T-helper 22 cell (primary cell): ENCODE data around the gene SORL1.

Experiments used
- DNase-seq: peaks from one replicate; pipeline ENCODE4 v3.0.0-alpha.2; 2020; ENCODE audit warnings: low read depth

Gene SORL1

DNA sequence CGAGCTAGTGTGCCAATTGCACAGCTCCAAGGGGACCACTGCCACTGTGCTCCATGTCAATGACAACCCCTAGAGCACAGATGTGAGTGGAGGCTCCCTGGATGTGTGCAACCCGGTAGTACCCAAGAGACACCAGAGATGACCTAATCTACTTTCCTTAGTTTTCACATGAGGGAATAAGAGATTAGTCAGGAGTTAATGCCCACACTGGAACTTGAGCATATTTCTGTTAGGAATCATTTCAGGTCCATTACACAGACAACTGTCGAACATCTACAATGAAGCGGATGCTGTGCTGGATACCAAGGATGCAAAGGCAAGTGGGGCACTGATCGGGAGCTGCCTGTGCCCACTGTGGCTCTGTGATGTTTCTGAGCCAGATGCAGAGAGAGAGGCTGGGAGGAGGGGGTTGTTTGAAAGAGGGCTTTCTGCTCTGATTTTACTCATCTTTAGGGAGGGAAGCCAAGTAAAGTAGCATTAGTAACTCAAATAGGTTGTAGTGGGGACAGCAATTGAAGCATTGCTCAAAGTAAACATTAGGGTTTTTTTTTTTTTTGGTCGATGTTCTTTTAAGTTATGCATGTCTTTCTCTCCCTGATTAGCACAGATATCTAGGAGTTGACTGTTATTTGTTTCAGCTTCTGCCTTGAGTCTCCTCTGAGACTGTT lies 83.1 kb downstream of the SORL1 start:
- DNase-seq: no peak

DNA sequence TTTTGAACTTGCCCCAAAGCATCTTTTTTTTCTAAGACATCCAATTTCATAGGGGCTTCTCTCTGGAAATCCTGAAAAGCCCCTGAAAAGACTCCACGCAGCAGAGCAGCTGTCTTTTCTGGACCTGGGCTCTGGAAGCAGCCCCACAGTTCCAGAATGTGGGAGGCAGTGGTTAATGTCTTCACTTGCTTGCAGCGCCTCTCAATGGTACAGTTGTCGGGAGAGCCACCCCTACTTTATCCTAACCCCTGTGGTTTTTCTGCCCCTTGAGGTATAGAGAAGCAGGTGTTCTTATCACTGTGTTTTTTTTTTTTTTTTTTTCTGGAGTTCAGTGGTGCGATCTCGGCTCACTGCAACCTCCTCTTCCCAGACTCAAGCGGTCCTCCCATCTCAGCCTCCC lies 84.0 kb downstream of the SORL1 start:
- no peak for DNase-seq

DNA sequence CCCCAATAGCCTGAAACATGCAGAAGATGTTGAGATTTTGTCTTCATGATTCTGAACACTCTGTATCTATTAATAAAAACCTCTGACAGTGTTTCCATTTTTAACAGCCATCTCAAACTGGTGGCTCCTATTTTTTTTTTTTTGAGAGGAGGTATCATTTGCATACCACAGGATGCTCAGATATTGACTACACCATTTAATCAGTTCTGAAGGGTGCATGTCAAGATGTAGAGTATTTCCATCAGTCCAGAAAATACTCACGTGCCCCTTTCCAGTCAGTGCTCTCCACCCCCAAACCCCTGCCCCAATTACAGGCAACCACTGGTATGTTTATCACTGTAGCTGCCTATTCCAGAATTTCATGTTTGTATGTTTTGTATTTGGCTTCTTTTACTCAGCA lies 85.9 kb downstream of the SORL1 start:
- DNase-seq: no peak

DNA sequence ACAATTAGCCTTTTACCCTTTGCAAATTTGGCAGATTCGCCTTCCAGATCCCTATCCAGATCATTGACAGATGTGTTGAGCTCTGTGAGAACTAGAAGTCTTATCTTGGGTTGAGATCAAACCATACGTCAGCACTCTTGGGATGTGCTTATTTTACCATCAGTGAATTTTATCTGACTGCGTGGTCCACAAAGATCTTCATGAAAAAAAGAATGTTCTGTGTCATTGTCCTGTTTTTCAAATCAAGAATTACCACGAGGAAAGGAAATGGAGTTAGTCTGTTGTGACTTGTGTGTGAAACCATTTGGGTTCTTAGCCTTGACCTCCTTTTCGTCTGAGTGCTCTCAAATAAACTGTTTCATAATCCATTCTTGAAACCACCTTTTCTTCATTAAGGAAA lies 86.9 kb downstream of the SORL1 start:
- DNase-seq: no peak

DNA sequence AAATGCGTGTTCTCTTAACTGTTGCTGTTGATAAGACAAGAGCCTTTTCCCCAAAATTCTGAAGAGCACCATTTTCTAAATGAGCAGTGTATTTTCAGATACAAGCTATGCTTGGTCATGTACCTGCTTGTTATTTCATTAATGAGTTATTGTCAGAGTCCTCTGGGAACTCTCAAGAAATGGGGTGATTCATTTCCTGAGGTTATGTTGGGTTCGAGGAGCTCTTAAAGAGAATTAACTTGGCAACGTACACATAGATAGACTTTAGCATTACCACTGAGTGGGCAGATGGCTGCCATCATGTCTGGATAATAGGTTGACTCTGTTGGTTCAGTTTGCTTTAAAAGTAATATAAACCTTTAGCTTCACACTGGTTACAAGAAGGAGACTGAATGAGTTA lies 88.5 kb downstream of the SORL1 start:
- DNase-seq: no peak

DNA sequence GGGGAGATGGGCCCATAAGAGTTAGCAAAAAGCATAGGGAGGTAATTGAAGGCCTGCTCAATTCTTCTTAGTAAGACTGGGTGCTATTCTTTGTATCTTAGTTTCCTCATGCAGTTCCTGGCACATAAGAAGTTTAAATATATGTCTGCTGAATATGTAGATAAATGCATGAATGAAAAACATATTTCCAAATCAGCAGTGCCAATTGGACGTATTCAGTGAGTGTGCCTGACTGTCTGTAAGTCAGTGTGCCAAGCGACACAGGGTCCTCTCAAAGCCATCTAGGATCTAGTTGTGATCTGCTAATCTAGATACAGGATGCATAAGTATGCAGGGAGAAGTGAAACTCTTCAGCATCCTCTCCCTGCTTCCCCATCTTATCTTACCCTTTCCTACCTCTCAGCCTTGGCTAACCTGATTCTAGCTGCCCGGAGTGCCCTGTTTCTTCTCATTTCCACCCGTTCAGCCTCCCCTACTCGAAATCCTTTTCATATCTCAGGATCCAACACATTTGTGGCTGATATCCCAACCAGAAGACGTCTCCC lies 91.8 kb downstream of the SORL1 start:
- no peak for DNase-seq

DNA sequence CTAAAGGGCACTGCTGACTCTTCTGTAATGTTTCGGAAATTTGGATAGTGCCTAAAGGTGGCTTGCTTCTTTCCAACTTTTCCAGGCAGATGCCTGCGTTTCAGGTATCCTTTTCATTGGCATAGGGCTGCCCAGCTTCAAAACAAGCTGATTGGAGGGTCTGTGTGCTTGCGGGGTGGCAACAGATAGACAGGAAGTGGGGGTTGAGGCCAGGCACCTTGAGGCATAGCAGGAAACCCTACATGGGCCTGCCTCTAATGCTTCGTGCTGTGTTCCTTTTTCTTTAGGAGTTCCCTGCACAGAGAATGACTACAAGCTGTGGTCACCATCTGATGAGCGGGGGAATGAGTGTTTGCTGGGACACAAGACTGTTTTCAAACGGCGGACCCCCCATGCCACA lies 92.8 kb downstream of the SORL1 start:
- DNase-seq: no peak

DNA sequence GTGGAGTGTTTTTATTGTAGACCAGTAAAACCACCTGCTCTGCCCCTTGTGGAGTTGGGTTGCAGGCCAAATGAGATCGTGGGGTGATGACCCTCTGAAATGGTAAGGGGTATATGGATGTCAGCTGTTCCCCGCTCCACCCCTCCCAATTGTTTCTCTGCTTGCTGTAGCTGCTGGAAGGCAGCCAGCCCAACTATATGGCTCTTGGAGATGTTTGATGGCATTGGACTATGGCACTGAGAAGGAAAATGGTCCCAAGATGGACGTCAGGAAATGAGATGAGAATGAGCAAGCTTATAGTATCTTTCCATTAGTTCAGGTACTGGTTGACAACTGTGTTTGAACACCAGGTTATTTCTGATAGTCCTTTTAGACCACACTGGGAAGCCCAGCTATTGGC lies 95.5 kb downstream of the SORL1 start:
- no peak for DNase-seq

DNA sequence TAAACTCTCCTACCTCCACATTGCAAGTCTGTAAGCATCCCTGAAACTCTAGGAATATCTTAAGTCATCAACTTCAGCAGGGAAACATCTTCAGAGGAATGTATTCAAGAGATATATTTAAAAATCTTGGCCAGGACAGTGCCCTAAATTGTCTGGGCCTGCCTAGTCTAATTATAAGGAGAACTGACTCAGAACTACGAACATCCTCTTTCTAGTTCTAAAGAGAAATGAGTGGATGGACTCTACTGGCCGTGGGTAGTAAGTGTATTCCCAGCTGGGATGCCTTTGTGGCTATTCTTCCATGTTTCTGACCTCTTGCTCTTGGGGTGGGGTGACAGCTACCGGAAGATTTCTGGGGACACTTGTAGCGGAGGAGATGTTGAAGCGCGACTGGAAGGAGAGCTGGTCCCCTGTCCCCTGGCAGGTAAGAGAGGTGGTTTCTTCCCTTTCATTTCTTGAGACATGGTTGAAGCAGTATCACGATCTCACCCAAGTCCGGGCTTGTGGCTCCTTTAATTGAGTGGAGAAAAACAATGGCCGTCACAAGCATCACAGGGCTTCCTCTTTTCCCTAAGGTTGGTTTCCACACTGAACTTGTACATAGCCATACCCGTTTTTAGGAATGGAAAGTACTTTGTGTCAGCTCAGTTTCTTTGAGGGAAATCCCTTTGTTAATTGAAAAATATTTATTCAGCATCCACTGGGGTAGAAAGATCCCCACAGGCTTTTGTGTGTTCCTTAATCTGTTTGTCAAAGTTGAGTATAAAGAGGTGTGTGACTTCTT lies 98.3 kb downstream of the SORL1 start:
- DNase-seq: no peak

DNA sequence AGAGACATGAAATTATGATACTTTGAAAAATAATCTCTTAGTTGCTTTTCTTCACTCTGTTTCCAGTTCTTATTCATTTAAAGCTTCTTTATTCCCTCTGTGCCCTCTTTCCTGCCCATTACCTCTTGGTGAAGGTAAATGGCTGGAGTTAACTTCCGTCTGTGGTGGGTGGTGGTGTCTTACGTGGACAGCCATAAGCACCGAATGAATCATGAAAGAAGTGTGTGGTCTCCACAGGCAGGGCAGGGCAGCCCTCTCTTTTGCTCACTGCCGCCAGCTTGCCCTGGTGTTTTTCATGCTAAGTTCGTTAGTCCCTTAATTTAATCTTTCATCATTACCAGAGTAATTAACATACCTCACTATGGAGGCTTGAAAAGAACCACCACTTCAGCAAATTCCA lies 99.3 kb downstream of the SORL1 start:
- no peak for DNase-seq

DNA sequence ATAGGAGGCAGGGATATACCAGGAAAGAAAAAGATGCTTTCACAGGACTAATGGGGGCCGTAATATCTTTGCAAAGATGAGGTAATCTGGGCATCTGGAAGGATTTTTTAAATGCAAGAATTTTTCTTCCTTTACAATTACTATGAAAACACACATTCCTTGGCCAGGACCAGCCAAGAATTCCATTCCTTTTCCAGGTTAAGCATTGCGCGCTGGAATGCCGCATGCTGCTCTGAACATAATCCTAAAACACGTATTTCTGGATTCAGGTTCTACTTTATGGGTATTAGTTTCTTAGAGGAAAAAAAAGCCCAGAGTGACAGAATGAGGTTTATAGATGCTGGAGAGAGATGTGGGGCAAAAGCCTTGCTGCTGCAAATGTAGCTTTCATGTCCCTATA lies 100.0 kb downstream of the SORL1 start:
- no peak for DNase-seq

DNA sequence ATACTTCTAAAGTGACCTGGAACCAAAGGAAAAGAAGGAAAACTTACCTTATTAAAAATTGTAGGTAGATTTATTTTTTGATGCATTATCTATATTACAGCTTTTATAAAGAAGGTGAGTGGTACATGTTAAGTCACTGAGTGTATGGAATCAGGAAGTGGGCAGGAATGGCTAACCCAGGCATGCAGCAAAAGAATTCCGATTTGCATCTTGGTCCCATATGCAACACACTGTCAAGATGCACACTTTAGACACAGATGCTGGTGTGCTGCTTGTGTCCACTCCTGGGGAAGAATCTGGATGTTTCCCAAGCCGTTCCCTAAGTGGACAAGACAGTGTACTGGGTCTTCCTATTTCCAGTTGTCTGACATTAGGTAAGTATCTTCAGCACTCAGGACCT lies 100.5 kb downstream of the SORL1 start:
- no peak for DNase-seq

DNA sequence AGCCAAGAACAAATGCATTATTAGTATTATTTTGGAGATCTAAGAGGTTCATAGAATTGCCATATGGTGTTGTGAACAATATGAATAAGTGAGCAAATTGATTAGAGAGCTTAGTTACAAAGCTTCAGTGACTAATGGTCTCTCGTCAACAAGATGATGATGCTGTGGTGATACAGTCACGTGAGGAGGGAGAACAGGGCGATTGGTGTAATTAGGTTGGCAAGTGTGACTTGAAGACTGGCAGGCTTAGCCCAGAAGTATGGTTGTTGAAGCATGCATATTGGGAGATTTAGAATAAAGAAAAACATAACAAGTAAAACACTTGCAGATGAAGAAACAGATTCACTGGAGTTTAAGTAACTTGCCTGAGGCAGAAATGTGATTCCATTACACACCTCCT lies 101.3 kb downstream of the SORL1 start:
- DNase-seq: no peak

DNA sequence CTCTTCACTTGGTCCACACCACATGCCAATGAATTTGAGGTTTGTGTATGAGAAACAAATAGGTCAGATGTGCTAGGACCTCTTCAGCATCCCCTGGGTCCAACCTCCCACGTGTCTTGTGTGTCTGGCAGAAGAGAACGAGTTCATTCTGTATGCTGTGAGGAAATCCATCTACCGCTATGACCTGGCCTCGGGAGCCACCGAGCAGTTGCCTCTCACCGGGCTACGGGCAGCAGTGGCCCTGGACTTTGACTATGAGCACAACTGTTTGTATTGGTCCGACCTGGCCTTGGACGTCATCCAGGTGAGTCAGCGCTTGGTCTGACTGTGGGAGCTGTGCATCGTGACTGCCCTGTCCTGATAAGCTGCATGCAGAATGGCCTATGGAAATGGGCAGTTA lies 101.7 kb downstream of the SORL1 start:
- no peak for DNase-seq

DNA sequence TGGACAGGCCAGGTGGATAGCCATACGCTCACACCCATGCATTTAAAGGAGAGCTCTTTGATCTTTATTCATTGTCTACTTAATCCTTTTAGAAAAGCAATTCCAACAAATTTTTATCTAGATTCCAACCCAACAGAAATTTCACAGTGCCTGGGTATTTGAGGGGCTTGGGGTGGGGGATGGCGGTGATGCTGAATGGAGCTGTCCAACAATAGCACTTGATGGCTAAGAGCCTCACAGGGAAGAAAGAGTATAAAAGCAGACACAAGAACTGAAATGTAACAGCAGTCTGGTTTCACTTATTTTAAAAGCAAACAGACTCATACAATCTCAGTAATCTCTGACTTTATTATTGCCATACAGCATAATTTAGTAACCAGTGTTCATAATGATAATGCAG lies 102.4 kb downstream of the SORL1 start:
- DNase-seq: no peak

DNA sequence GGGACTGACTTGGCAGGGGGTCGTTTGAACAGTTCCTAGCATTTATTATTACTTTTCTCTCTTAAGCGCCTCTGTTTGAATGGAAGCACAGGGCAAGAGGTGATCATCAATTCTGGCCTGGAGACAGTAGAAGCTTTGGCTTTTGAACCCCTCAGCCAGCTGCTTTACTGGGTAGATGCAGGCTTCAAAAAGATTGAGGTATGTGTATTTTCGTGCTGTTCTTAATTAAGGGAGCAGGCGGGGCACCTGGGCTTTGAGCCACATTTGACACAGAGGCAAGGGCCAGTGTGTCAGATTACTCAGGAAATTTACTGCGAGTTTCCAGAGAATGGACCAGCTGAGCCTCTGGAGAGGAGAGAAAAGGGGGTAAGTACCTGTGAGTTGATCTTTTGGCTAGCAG lies 103.0 kb downstream of the SORL1 start:
- no peak for DNase-seq

DNA sequence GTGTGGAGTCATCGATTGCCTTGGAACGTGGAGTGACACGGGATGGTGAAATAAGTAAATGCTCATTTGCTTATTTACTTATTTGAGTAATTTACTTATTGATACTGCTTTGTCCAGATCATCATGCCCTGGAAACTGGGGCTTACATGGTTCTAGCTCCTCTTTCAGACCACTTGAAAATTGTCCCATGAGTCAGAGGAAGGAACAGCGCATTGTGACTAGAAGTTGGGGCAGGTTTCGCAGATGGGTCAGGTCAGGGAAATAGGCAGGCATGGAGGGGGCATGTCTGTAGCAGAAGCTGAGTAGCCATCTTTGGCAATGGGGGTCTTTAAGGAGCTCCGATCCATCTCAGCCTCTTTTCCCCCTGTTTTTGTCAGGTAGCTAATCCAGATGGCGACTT lies 104.8 kb downstream of the SORL1 start:
- no peak for DNase-seq

DNA sequence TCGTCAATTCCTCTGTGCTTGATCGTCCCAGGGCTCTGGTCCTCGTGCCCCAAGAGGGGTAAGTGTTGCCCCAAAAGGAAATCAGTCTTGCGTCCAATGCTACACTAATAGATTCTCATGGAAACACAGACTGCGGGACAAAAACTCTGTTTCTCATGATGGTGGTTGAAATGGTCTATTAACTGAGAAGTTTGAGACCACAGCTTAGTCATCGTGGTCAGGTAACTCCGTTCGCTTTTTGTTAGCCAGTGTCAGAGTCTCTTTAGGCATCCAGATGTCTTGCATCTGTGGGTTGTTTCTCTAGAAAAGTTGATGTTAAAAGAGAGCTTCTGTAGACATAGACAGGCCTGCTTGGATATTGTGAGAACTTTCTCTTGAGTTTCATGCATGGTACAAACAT lies 105.2 kb downstream of the SORL1 start:
- no peak for DNase-seq

DNA sequence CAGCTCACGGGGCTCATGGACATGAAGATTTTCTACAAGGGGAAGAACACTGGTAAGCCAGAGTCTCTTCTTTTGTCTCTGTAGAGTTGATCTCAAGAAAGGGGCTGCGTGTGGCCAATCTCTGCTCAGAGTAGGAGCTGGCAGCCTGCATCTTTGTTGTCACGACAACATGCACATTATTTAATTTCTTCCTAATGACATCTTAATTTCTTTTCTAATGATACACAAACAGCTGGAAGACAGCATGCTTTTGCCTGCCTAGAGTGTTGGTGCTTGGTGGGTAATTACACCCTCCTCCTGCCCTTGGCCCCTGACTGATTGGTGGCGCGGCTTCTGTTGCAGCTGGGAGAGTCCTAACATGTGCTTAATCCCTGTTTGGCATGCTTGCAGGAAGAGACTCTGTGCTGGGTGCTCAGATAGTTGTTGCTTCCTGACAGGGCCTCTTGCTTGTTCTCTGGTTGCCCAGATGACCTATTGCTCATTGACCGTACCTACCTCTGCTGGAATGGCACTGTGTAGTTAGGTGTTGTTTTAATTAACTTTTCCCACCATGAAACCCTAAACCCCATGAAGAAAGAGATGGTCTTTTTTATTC lies 107.6 kb downstream of the SORL1 start:
- DNase-seq: no peak

DNA sequence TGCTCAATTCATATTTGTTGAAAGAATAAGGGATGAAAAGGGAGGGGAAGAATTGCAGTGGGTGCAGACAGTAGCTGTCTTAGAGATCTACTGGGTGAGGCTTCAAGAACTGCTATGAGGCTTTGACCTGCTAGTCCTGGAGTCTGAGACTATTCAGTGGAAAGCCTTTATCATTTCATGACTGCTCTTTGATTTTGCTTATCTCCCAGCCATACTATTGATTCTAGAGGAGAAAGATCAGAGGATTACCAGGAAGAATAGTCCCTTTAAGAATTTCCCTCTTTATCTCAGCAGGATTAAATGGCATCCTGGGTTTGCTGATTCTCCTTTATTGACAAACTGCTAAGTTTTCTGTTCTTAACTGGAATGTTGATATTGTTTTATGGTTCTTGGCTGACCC lies 108.1 kb downstream of the SORL1 start:
- DNase-seq: no peak

DNA sequence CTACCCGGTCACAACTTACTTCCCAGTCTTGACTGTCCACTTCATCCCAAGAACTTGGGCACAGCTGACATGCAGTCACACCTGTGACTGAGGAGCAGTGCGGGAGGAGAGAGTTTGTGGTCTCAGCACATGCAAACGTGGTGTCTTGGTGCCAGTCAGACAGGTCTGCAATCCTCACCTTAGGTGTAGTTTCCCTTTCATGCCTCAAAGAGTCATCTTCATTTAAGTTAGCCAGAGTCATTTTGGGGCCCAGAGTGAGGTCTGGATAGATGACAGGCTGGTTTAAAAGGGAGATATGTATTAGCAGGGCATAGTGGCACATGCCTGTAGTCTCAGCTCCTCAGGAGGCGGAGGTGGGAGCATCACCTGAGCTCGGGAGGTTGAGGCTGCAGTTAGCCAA lies 109.1 kb downstream of the SORL1 start:
- DNase-seq: no peak

DNA sequence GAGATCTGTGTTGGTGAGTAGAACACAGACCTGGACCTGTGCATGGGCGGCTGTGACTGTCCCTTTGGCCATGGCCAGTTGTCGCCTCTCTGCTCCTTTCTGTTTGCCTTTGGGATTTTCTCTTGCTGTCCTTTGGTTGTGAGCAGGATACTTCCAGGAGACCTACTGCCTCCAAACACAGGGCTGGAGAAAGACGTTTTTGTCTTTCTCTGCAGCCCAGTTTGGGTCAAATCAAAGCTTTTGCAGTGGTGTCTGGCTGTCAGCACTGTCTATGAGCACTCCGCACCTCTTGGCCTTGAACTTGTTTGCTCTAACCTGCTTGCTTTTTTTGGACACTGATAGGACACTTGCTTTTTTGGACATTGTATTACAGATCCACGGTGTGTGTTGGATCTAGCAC lies 109.6 kb downstream of the SORL1 start:
- no peak for DNase-seq

DNA sequence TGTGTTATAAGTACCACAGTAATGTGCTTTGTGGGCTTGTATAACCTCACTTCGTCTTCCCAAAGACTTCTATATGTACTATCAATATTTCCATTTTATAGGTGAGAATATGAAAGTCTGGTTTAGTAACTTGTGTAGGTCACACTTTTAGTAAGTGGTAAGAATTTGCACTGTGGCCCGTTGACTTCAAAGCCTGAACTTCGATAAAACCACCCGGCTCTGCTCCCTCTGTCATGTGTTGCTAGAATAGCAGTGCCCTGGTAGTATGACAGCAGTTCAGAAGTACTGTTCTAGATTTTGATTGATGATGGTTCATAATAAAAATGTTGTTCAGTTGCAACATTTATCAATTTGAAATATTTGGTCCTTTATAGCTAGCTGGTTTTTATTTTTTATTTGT lies 110.9 kb downstream of the SORL1 start:
- no peak for DNase-seq
